ENCODE results near the gene ZNRF1.
"Not testable (repeated sequence)": the region's sequence is repeated elsewhere in the genome, so short reads cannot be mapped to it uniquely, and the experiment has no call there.

The ZNRF1 gene

GRCh38 chr16:75083813-75084212, 85.0 kb downstream of the ZNRF1 start:
- DNase-seq: no peak

- no peak for DNase-seq
These were observed 86.7 kb downstream of the ZNRF1 start for GRCh38 chr16:75085556-75085955.

- DNase-seq: no peak
These were observed 87.5 kb downstream of the ZNRF1 start for GRCh38 chr16:75086281-75086680.

- DNase-seq: no peak
These were observed 88.0 kb downstream of the ZNRF1 start for GRCh38 chr16:75086688-75087374.

GRCh38 chr16:75087375-75087979, 88.7 kb downstream of the ZNRF1 start:
- peak; percentile 28 for DNase-seq

GRCh38 chr16:75088216-75088615, 89.4 kb downstream of the ZNRF1 start:
- no peak for DNase-seq

- DNase-seq: no peak
These were observed 90.1 kb downstream of the ZNRF1 start for GRCh38 chr16:75088934-75089333.

GRCh38 chr16:75089486-75090202, 90.8 kb downstream of the ZNRF1 start:
- no peak for DNase-seq

GRCh38 chr16:75090899-75091298, 92.1 kb downstream of the ZNRF1 start:
- DNase-seq: not testable (repeated sequence)

- not testable (repeated sequence) for DNase-seq
These were observed 92.8 kb downstream of the ZNRF1 start for GRCh38 chr16:75091619-75092018.

- no peak for DNase-seq
These were observed 94.0 kb downstream of the ZNRF1 start for GRCh38 chr16:75092777-75093176.

GRCh38 chr16:75093598-75094540, 95.0 kb downstream of the ZNRF1 start:
- no peak for DNase-seq

GRCh38 chr16:75095204-75095621, 96.4 kb downstream of the ZNRF1 start:
- no peak for DNase-seq

GRCh38 chr16:75096656-75097055, 97.8 kb downstream of the ZNRF1 start:
- DNase-seq: no peak

GRCh38 chr16:75097191-75097761, 98.5 kb downstream of the ZNRF1 start:
- no peak for DNase-seq

GRCh38 chr16:75097941-75098901, 99.4 kb downstream of the ZNRF1 start:
- DNase-seq: no peak

- DNase-seq: no peak
These were observed 100.3 kb downstream of the ZNRF1 start for GRCh38 chr16:75099075-75099667.

GRCh38 chr16:75099738-75100602, 101.1 kb downstream of the ZNRF1 start:
- no peak for DNase-seq

- no peak for DNase-seq
These were observed 101.8 kb downstream of the ZNRF1 start for GRCh38 chr16:75100603-75100990.

- DNase-seq: no peak
These were observed 102.8 kb downstream of the ZNRF1 start for GRCh38 chr16:75101635-75102034.

All from NCI-H1417 treated with DMSO at 0.1 percent for 48 hours (cell line).